ENCODE results near the gene LARGE1. TPM values are rescaled to one million over a fixed set of nuclear protein-coding genes. Genes with fewer than 3 reads are reported as not detected.

Gene LARGE1
- total and polyA plus RNA-seq, 10 donors: 1.9 to 35.8 (median 22.8) TPM

- Histone ChIP-seq H3K27ac (no peak overlapping the region), H3K4me3 (no peak overlapping the region), H3K4me1 (no peaks in the 10 kb centered on the region), H3K9me3 (peaks cover 0 to 68% (median 30%) of the 10 kb centered on the region in 8 donors), H3K27me3 (replicated peaks in 1 of 7) (no peaks in the 10 kb centered on the region), H3K36me3 (peaks cover 0 to 7% (median 0%) of the 10 kb centered on the region in 6 donors)
- DNase-seq: no peak
- WGBS, 5 donors: 75 to 83% (median 80%) methylated on average over 10 of the region's 10 CpGs
- intact Hi-C loops (cut with DNase I; ENCODE audit: low total_unique reads): no loop called here
- TF ChIP-seq POLR2AphosphoS5 (IDR thresholded peaks at IDR 0.05) (no peak), POLR2A (IDR thresholded peaks at IDR 0.05) (no peak), CTCF (IDR thresholded peaks at IDR 0.05 in 8 of 11, conservative IDR thresholded peaks at IDR 0.05 in 3 of 11) (no peak)
These were observed 280.6 kb downstream of the LARGE1 start for GRCh38 chr22:33639588-33640254.

DNA sequence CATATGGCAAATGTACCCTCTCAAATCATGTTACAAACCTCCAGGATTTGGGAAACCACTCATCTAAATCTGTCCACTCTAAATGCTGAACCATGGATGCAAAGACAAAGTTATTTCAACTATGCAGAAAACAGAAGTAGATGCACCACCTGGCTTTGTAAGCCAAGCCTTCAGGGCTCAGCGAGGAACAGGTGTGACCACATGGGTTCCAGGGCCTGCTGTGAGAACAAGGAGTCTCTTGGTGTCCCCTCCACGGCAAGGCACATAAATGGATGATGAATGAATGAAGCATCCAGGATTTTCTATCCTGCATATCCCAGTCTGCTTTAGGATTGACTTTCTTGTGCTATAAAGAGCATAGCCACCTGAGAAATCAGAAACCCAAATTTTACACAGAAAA, 284.5 kb downstream of the LARGE1 start:
- intact Hi-C loops (cut with DNase I; ENCODE audit: low total_unique reads): no loop called here
- 35 to 90% (median 62%) methylated on average over 2 of the region's 2 CpGs for WGBS, 5 donors
- no peaks in the 10 kb centered on the region for H3K27me3 ChIP-seq (replicated peaks in 1 of 7)
- no peak for DNase-seq
- H3K27ac ChIP-seq: no peak overlapping the region
- H3K4me3 ChIP-seq: no peak overlapping the region
- no peak for TF ChIP-seq CTCF (IDR thresholded peaks at IDR 0.05 in 8 of 11, conservative IDR thresholded peaks at IDR 0.05 in 3 of 11)
- TF ChIP-seq POLR2A (IDR thresholded peaks at IDR 0.05): no peak
- TF ChIP-seq POLR2AphosphoS5 (IDR thresholded peaks at IDR 0.05): no peak
- H3K9me3 ChIP-seq: peaks cover 0 to 57% (median 13%) of the 10 kb centered on the region in 8 donors
- H3K4me1 ChIP-seq: no peaks in the 10 kb centered on the region
- H3K36me3 ChIP-seq: peaks cover 0 to 7% (median 0%) of the 10 kb centered on the region in 6 donors

DNA sequence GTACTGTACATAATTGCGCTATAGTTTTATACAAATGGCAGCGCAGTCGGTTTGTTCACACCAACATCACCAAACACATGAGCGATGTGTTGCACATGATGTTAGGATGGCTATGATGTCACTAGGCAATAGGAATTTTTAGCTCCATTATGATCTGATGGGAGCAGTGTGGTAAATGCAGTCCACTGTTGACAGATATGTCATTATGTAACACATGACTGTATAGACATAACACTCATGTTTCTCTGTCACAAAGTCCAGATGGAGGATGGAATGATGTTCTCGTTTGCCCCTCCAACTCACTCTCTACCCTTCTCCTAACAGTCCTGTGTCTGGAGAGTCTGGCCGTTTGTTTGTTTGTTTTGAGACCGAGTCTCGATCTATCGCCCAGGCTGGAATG, 288.5 kb downstream of the LARGE1 start:
- TF ChIP-seq CTCF (IDR thresholded peaks at IDR 0.05 in 8 of 11, conservative IDR thresholded peaks at IDR 0.05 in 3 of 11) (no peak), POLR2A (IDR thresholded peaks at IDR 0.05) (no peak), POLR2AphosphoS5 (IDR thresholded peaks at IDR 0.05) (no peak)
- no peaks in the 10 kb centered on the region for H3K4me1 ChIP-seq
- DNase-seq: no peak
- H3K4me3 ChIP-seq: no peak overlapping the region
- H3K36me3 ChIP-seq: peaks cover 0 to 5% (median 0%) of the 10 kb centered on the region in 6 donors
- H3K27me3 ChIP-seq (replicated peaks in 1 of 7): no peaks in the 10 kb centered on the region
- H3K27ac ChIP-seq: no peak overlapping the region
- 90 to 95% (median 92%) methylated on average over 9 of the region's 9 CpGs for WGBS, 5 donors
- intact Hi-C loops (cut with DNase I; ENCODE audit: low total_unique reads): no loop called here
- peaks cover 0 to 31% (median 0%) of the 10 kb centered on the region in 8 donors for H3K9me3 ChIP-seq

DNA sequence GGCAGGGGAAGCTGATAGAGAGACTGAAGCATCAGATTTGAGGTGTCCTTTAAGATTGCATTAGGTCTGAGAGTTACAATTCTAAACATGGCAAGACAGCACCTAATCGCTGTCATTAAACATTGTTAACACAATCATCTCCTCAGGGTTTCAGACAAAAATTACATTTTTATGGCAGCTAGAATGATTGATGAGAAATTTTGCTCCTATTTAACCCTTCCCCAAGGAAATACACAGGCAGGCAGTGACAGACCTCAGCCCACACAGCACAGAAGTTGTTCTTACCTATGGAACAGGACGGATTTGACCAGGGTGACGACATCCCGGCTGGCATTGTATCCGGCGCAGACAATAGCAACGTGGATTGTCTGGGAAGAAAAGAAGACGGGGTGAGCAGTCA, 294.3 kb downstream of the LARGE1 start:
- no peak for TF ChIP-seq CTCF (IDR thresholded peaks at IDR 0.05 in 8 of 11, conservative IDR thresholded peaks at IDR 0.05 in 3 of 11)
- no peak for TF ChIP-seq POLR2AphosphoS5 (IDR thresholded peaks at IDR 0.05)
- no peak for TF ChIP-seq POLR2A (IDR thresholded peaks at IDR 0.05)
- H3K27ac ChIP-seq: no peak overlapping the region
- 78 to 95% (median 80%) methylated on average over 8 of the region's 8 CpGs for WGBS, 5 donors
- no peak for DNase-seq
- H3K36me3 ChIP-seq: peaks cover 0 to 20% (median 0%) of the 10 kb centered on the region in 6 donors
- intact Hi-C loops (cut with DNase I; ENCODE audit: low total_unique reads): no loop called here
- no peaks in the 10 kb centered on the region for H3K27me3 ChIP-seq (replicated peaks in 1 of 7)
- no peak overlapping the region for H3K4me3 ChIP-seq
- peaks cover 0 to 17% (median 0%) of the 10 kb centered on the region in 8 donors for H3K9me3 ChIP-seq
- H3K4me1 ChIP-seq: no peaks in the 10 kb centered on the region
